ENCODE data around the gene ISCA2.
"Not testable (repeated sequence)": the region's sequence is repeated elsewhere in the genome, so short reads cannot be mapped to it uniquely, and the experiment has no call there.

ISCA2 gene

DNA sequence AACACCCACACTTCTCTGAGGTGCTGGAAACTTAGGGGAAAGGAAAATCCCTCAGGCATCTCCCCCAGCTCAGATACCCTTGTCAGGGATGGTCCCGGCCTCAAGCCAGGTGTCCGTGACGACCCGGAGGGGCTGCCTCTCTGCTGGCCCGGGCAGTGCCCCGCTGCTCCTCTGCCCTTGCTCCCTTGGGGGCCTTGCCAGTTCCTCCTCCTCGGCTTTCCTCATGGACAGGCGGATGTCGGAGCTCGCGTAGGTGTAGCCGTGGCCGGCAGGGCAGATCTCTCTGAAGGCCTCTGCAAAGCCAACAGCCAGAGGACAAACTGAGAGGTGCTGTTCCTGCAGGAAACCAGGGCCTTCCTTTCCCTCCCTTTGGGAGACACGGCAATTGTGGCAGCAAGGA, 34.8 kb downstream of the ISCA2 start:
- DNase-seq (ENCODE audit: low read depth in 2 of 2), result no peak

DNA sequence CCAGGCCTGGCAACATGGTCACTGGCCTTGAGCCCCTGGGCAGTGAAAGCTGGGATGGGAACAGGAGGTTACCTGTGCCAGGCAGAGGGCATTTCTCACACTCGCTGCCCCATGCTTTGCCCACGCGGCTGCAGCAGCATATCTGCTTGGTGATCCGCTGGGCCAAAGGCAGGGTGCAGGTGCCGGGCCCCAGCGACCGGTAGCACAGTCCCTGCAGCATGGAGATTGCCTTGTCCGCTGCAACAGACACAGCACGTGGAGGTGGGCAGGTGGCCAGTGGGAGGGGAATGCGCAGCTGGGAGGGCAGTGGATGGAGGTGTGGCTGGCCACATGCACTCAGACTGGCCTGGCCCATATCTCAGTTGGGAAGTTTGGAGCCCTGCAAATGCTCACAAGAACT, 35.3 kb downstream of the ISCA2 start:
- DNase-seq (ENCODE audit: low read depth in 2 of 2), result no peak

DNA sequence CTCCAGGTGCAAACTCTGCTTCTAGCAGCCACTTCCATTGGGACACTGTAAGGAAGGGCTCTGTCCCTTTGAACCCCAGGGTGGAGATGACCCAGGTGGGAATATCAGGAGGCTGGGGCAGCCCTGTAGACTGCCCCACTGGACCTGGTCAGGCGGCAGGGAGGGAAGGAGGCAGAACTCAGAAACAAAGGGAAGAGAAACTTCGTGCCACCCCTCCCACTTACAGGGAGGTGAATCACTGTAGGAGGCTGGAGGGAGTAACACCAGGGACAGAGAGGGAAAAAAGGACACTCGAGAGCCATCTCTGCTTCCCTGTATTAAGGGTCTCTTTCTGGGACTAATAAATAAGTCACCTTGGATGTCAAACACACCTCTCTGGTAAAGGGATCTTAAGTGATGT, 37.4 kb downstream of the ISCA2 start:
- DNase-seq (ENCODE audit: low read depth in 2 of 2), result no peak

DNA sequence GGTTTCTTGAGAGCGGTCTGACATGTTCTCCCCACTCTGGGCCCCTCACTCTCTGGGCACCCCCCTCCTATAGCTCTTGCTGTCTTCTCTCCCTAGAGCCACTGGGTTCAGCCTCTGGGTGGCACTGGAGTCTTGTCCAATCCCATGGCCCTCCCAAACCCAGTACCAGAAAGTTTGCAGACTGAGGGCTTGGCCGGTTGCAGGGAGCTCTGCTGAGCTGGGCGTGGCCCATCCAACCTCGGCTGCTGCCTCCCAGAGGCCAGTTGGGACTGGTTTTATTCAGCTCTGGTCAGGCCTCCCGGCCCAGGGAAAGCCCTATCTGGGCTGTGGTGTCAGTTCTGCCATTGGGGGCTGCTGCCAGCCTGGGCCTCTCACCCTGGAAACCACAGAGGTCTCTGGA, 37.9 kb downstream of the ISCA2 start:
- DNase-seq (ENCODE audit: low read depth in 2 of 2), result peak in 1 of 2 donors; percentile 7

DNA sequence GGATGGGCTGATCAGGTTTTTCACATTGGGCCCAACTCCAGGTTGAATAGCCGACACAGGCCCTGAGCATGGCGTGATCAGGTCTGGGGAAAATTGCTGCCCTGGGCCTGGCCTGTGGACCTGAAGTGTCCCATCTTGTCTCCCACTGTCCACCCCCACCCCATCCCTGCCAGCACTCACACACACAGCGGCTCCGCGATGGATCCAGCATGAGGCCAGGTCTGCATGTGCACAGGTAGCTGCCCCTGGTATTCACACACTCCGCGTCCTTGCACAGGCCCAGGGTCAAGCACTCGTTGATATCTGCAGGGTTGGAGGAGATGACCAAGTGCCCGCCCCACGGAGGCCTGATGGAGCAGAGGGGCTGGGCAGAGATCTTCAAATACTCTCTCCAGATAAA, 38.7 kb downstream of the ISCA2 start:
- DNase-seq (ENCODE audit: low read depth in 2 of 2), result no peak

DNA sequence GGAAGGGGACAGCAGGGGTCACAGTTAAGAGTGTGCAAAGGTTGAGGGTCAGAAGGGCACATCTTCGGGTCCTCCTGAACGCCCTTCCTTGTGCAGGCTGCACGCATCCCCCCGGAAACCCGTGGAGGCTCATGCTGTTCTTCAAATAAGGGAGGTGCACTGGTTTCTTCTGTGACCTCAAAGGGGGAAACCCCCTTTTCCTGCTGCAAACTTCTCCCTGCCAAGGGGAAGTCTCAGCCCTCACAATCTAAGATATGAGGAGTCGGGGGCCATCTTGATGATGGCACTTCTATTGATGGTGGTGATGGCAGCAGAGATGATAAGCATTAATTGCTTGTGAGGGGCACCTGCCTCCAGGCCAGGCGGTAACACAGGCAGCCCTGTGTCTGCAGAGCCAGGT, 40.0 kb downstream of the ISCA2 start:
- no peak for DNase-seq (ENCODE audit: low read depth in 2 of 2)

DNA sequence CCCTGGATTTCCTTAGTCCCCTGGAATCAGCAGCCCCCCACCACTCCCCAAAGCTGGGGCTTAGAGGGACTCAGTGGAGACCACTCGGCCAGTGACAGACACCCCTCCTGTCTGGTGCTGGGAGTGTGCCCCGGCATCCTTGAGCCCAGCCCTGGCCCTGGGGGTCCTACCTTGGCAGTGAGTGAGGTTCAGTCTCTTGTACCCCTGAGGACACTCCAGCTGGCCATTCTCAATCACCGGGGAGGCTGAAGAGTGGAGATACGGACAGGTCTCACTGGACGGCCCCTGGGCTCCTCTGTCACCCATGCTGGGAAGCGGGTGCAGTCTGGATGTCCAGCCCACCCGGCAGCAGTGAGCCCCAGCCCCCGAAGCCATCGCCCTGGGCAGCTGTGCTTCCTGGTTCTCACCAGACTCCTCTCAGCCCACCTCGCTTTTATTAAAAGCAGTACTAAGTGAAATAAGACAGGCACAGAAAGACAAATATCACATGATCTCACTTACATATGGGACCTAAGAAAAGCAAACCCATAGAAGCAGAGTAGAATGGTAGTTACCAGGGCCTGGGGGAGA, 42.3 kb downstream of the ISCA2 start:
- DNase-seq (ENCODE audit: low read depth in 2 of 2), result no peak

DNA sequence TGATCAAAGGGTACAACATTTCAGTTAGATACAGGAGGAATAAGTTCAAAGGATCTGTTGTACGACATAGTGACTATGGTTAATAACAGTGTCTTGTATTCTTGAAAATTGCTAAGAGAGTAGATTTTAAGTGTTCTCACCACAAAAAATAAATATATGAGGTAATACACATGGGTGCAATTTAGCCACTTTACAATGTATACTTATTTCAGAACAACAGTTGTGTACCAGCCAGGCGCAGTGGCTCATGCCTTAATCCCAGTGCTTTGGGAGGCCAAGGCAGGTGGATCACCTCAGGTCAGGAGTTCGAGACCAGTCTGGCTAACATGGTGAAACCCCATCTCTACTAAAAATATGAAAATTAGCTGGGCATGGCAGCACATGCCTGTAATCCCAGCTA, 42.8 kb downstream of the ISCA2 start:
- not testable (repeated sequence) for DNase-seq (ENCODE audit: low read depth in 2 of 2)

DNA sequence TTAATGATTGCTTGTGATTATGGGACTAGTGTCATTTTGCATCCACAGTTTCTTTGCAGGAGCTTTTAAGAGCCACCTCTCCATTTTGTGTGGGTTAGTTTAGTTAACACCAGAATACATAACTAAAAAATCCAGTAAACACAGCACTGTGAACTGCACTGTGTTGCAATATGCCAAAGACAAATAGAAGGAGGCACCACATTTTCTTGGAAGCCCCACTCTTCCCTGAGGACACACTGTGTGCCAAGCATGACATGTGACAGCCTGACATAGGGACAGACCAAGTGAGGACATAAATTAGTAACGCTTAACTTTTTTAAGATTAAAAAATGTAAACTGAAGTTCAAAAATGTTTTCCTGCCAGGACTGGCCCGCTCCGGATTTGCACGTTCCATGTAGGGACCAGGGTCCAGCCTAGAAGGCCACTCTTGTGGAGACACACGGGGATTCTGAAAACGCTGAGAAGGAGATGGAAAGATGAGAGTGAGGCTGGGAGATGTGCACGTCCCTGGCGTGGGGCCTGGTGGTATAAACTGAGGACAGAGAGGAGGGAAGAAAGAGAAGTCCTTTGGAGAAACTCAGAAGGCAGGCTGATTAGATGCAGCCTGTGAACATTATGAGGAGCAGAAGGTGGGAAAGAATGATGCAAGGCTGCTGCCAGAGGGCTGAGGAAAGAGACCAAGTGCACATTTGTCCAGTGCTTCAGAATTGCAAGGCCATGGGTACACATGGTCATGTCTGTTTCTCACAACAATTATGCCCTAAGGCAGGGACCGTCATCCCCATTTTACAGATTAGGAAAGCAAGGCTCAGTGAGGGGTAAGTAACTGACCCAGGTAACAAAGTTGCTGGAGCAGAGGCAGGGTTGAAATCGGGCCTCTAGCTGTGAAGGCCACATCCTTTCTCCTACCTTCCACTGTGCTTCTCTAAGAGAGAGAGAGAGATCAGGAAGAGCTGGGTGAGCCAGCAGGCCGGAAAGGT, 45.1 kb downstream of the ISCA2 start:
- no peak for DNase-seq (ENCODE audit: low read depth in 2 of 2)

DNA sequence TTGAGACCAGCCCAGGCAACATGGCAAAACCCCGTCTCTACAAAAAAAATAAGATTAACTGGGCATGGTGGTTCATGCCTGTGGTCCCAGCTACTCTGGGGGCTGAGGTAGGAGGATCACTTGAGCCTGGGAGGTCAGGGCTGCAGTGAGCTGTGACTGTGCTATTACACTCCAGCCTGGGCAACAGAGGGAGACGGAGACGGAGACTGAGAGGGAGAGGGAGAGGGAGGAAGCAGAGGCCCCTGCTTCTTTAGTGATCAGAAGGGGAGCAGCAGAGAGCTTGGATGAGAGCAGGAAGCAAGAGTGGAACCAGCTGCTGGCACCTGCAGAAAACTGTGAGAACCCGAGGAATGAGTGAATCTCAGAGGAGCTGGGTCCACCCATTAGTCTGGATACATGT, 45.9 kb downstream of the ISCA2 start:
- DNase-seq (ENCODE audit: low read depth in 2 of 2), result no peak

DNA sequence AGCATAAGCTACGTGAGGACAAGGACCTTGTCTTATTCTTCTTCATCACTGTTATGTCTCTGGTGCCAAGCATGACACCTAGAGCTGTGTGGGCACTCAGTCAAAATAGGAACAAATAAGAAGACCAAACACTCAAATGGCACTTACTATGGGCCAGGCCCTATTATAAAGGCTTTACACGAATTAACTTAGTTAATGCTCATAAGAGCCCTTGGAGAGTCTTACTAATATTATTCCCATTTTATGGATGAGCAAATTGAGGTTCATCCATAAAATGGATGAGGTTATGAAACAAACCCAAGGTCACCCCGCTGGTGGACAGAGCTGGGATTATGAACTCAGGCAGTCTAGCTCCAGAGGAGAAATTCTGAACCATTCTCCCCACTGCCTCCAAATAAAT, 47.7 kb downstream of the ISCA2 start:
- no peak for DNase-seq (ENCODE audit: low read depth in 2 of 2)

DNA sequence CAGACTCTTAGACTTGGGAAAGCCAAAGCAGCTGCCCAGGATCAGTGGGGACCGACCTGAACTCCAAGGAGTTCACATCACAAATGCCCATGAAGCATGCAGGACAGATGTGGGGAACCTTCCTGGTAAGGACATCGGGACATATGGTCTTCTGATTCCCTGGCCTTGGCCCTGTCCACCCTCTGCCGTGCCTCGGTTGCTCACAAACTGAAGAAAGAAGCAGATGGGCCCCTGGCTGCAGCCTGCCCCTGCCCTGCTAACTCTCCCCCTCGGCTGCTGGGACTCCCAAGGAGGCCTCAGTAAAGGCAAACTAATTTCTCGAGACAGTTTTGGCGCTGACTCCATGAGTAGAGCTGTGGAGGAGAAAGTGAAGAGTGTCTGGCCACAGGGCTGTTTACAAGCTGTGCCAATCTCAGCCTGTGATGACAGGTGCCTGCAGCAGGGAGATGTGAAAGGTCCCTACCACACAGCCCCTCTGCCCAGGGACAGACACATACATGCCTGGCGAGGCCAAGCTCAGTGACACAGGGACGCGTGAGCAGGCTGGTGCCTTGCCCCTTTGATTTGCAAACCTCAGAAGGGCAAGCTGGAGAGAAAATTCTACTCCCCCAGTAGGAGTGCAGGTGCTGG, 48.6 kb downstream of the ISCA2 start:
- no peak for DNase-seq (ENCODE audit: low read depth in 2 of 2)

DNA sequence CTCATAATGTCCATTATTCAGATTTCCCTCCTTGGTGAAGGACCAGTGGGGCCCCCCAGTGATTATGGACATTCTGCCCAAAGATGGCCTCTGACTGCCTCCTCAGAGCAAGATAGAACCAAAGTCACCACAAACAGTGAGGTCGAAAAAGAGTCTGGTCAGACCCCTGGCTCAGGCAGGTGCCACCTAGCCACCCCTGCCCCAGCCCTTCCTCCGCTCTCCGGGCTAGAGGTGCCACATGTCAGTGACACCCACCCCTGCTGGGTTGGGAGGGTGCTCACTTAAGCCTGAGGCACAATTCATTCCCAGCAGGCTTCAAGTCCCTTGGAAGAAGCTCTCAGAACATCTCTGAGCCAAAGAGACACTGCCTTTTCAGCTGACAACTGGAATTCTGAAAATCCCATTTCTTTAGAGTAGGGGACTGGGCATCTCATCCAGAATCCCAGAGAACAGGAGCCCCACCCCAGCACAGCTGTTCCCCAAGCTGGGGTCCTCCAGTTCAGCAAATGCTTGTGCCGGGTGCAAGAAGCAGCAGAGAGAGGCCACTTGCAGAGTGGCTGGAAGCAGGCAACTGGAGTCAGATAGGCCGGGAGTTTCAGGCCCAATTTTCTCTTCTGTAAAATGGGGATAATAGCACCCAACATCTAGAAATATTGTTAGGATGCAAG, 50.3 kb downstream of the ISCA2 start:
- DNase-seq (ENCODE audit: low read depth in 2 of 2), result no peak

DNA sequence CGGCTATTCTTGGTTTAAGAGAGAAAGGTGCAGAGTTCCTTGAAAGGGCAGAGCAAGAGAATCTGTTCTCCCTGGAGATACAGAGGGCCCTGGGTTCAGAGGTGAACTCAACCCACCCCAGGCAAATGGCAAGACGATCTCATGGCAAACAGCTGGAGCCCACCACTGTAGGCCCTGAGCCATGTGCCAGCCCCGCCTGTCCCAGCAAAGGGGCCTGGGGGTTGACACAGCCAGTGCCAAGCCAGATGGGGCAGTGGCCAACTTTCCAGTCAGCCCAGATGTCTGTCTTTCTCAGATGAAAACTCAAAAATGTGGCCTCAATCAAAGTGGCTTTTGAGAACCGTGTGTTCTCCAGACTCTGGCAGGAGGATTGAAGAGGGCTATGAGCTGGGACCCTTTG, 51.8 kb downstream of the ISCA2 start:
- no peak for DNase-seq (ENCODE audit: low read depth in 2 of 2)

DNA sequence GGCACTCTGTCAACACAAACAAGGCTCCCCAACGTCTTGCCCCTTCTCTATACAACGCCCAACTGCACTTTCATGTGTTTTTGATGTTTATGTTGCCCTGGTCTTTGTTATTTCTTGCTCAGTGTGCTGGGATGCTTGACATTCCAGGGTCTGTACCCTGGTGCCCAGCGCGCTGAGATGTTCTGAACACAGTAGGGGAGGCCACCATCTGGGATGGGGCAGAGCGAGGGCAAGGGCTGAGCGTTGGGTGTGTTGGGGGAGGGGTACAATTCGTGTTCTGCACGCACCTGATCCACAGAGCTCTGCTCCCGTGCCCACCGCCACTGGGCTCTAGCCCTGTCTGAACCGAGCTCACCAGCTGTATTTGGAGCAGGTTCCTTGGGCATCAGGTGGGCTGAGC, 52.9 kb downstream of the ISCA2 start:
- no peak for DNase-seq (ENCODE audit: low read depth in 2 of 2)
